IMR-90 (cell line): ENCODE data around the gene IRS2. TPM values are rescaled to one million over a fixed set of nuclear protein-coding genes. Genes with fewer than 3 reads are reported as not detected.

ENCODE experiments used
- ATAC-seq: fragments of 200-7000 bp; cut with Tn5 transposase; 2 replicates; pipeline ENCODE4 v1.9.1; 2020; ENCODE audit warnings: low read depth, mild to moderate bottlenecking, moderate library complexity
- BruUV-seq: library from RNA; stranded (reverse); fragments of 400-500 nt; replicated peaks from 2 replicates; lab custom pipeline; 2021; lab: Mats Ljungman, UMichigan
- CTCF ChIA-PET: fragments of 300-600 bp; formaldehyde crosslinking; extraction: SDS; loops from one replicate; lab custom pipeline; 2021; ENCODE audit warnings: antibody characterized with exemption; lab: Yijun Ruan, JAX
- POLR2A ChIA-PET: fragments of 300-600 bp; sonication (Branson Sonifier 250); formaldehyde crosslinking; loops from one replicate; lab custom pipeline; 2022; ENCODE audit warnings: antibody characterized with exemption; ENCODE audit not compliant: unreplicated experiment; lab: Charles Lee
- DNase-seq: peaks from one replicate; pipeline ENCODE4 v3.0.0; 2013
- H2AFZ ChIP-seq: replicated peaks from 2 replicates; pipeline ENCODE3; 2013; ENCODE audit warnings: low read length, mild to moderate bottlenecking; ENCODE audit not compliant: poor library complexity
- H2AK5ac ChIP-seq: 2 replicates; pipeline ENCODE4 v1.6.1; 2013; ENCODE audit warnings: low read depth, low read length, inconsistent platforms
- H2AK9ac ChIP-seq: replicated peaks from 2 replicates; pipeline ENCODE3; 2013; ENCODE audit warnings: mild to moderate bottlenecking, low read depth, low read length, moderate library complexity; ENCODE audit not compliant: poor library complexity
- H2BK120ac ChIP-seq: 2 replicates; pipeline ENCODE4 v1.6.1; 2013; ENCODE audit warnings: low read depth, low read length, inconsistent platforms
- H2BK15ac ChIP-seq: 3 replicates; pipeline ENCODE4 v1.6.1; 2013; ENCODE audit warnings: low read depth, low read length, inconsistent platforms
- H2BK20ac ChIP-seq: 2 replicates; pipeline ENCODE4 v1.6.1; 2013; ENCODE audit warnings: low read depth, mild to moderate bottlenecking, inconsistent platforms, low read length, moderate library complexity
- H2BK5ac ChIP-seq: 2 replicates; pipeline ENCODE4 v1.6.1; 2013; ENCODE audit warnings: mild to moderate bottlenecking, low read depth, low read length, inconsistent platforms; ENCODE audit not compliant: poor library complexity, severe bottlenecking
- H3K14ac ChIP-seq: replicated peaks from 2 replicates; pipeline ENCODE4 v1.6.1; 2013; ENCODE audit warnings: low read depth, low read length, inconsistent platforms
- H3K18ac ChIP-seq: 2 replicates; pipeline ENCODE4 v1.6.1; 2013; ENCODE audit warnings: low read depth, low read length, control low read depth
- H3K23ac ChIP-seq: 2 replicates; pipeline ENCODE4 v1.6.1; 2013; ENCODE audit warnings: low read depth, low read length, inconsistent platforms
- H3K27ac ChIP-seq: 2 replicates; pipeline ENCODE4 v1.5.1; 2013; ENCODE audit warnings: mild to moderate bottlenecking, control low read depth, low read length; ENCODE audit not compliant: insufficient read depth
- H3K27me3 ChIP-seq: 2 replicates; pipeline ENCODE4 v1.6.1; 2013; ENCODE audit warnings: low read length; ENCODE audit not compliant: control insufficient read depth, insufficient read depth
- H3K36me3 ChIP-seq: 2 replicates; pipeline ENCODE4 v1.6.1; 2013; ENCODE audit warnings: low read length, mixed read lengths; ENCODE audit not compliant: control insufficient read depth, insufficient read depth
- H3K4ac ChIP-seq: 2 replicates; pipeline ENCODE4 v1.6.1; 2013; ENCODE audit warnings: low read depth, low read length, inconsistent platforms
- H3K4me1 ChIP-seq: 2 replicates; pipeline ENCODE4 v1.6.1; 2013; ENCODE audit warnings: low read length, mixed read lengths; ENCODE audit not compliant: control insufficient read depth, insufficient read depth
- H3K4me2 ChIP-seq: 2 replicates; pipeline ENCODE4 v1.6.1; 2013; ENCODE audit warnings: low read depth, mild to moderate bottlenecking, control low read depth, low read length, moderate library complexity
- H3K4me3 ChIP-seq: 2 replicates; pipeline ENCODE4 v1.5.1; 2013; ENCODE audit warnings: low read depth, mild to moderate bottlenecking, control low read depth, low read length, moderate library complexity; ENCODE audit not compliant: insufficient read depth
- H3K56ac ChIP-seq: 2 replicates; pipeline ENCODE4 v1.6.1; 2013; ENCODE audit warnings: low read length, inconsistent platforms; ENCODE audit not compliant: insufficient read depth; ENCODE audit errors: extremely low read depth
- H3K79me1 ChIP-seq, 2 experiments: 2 replicates each; pipeline ENCODE4 v1.6.1; 2013; ENCODE audit warnings: low read length in 2 of 2, inconsistent platforms in 1 of 2, low read depth in 1 of 2
- H3K9ac ChIP-seq: 2 replicates; pipeline ENCODE4 v1.6.1; 2013; ENCODE audit warnings: low read depth, low read length, control low read depth
- H3K9me1 ChIP-seq: 2 replicates; pipeline ENCODE4 v1.6.1; 2013; ENCODE audit warnings: low read length, inconsistent platforms; ENCODE audit not compliant: insufficient read depth
- H3K9me3 ChIP-seq: 2 replicates; pipeline ENCODE4 v1.6.1; 2013; ENCODE audit warnings: low read length; ENCODE audit not compliant: control insufficient read depth, insufficient read depth
- H4K20me1 ChIP-seq: 2 replicates; pipeline ENCODE4 v1.6.1; 2013; ENCODE audit warnings: low read length, inconsistent platforms; ENCODE audit not compliant: insufficient read depth
- H4K5ac ChIP-seq: 2 replicates; pipeline ENCODE4 v1.6.1; 2013; ENCODE audit warnings: mild to moderate bottlenecking, low read depth, low read length, control low read depth
- H4K8ac ChIP-seq, 2 experiments: 2 replicates each; pipeline ENCODE4 v1.6.1; 2013; ENCODE audit warnings: low read depth in 2 of 2, low read length in 2 of 2, control low read depth in 1 of 2, inconsistent platforms in 1 of 2
- H4K91ac ChIP-seq: 2 replicates; pipeline ENCODE4 v1.6.1; 2013; ENCODE audit warnings: low read depth, low read length, inconsistent platforms; ENCODE audit not compliant: insufficient read depth
- CEBPB ChIP-seq: IDR thresholded peaks from 2 replicates; pipeline ENCODE4 v1.6.1; 2012; ENCODE audit warnings: low read depth, low read length, improper control_type of control experiment
- FOS ChIP-seq: fragments of 150-350 bp; IDR thresholded peaks from 2 replicates; pipeline ENCODE4 v1.6.1; 2016; ENCODE audit warnings: low read depth, low read length
- MAZ ChIP-seq: IDR thresholded peaks from 2 replicates; pipeline ENCODE4 v1.6.1; 2012; ENCODE audit warnings: low read depth, mild to moderate bottlenecking, low read length, improper control_type of control experiment, moderate library complexity, borderline replicate concordance
- RFX5 ChIP-seq: IDR thresholded peaks from 2 replicates; pipeline ENCODE4 v1.8.0; 2012; ENCODE audit warnings: low read depth, mild to moderate bottlenecking, low read length, moderate library complexity
- WGBS, 2 experiments: methylation state at CpG; one replicate each; pipeline versions ENCODE4 v1.1.5 to v1.1.7; 2013; ENCODE audit warnings: missing lambda C conversion rate in 2 of 2; ENCODE audit not compliant: insufficient read length in 1 of 2; ENCODE audit errors: extremely low coverage in 2 of 2; 5-methylcytosine and 5-hydroxymethylcytosine counted together
- dilution Hi-C: fragments of 300-500 bp; cut with HindIII; formaldehyde crosslinking; loops from one replicate; pipeline ENCODE4 v1.14.3; 2018; ENCODE audit warnings: low sequenced_read_pairs; ENCODE audit not compliant: unreplicated experiment
- in situ Hi-C: fragments of 300-500 bp; cut with MboI; formaldehyde crosslinking; loops from 3 replicates; pipeline ENCODE4 v1.14.3; 2019; ENCODE audit warnings: low sequenced_read_pairs, inconsistent platforms, mixed read lengths
- intact Hi-C: fragments of 100-400 bp; cut with micrococcal nuclease; formaldehyde crosslinking; loops from 2 replicates; pipeline ENCODE4 v1.10.0; 2022
- polyA plus RNA-seq, 3 experiments: library from polyadenylated mRNA; depleted of rRNA; stranded (reverse); fragments of >200 nt; gene quantifications; 2 replicates each; pipeline ENCODE4 v1.2.3, GENCODE V29; 2012; ENCODE audit warnings: low replicate concordance in 1 of 3
- total RNA-seq: library from RNA; depleted of rRNA; stranded (reverse); fragments of >200 nt; gene quantifications from 2 replicates; pipeline ENCODE4 v1.2.3, GENCODE V29; 2012

The IRS2 gene
- total and polyA plus RNA-seq, 2 of the 4 experiments (the other 2 are of a cell fraction) = 0.36 to 1.4 TPM

GRCh38 chr13:109795011-109795410 is 8.6 kb upstream of the IRS2 start:
- no peak overlapping the region for H3K27ac ChIP-seq
- ATAC-seq (no peak), DNase-seq (no peak)
- H3K9me1 ChIP-seq = no peaks in the 10 kb centered on the region
- H3K18ac ChIP-seq = no peak overlapping the region
- H2AFZ ChIP-seq = no peak overlapping the region
- no peak overlapping the region for H4K5ac ChIP-seq
- no peak overlapping the region for H2BK15ac ChIP-seq
- no peak overlapping the region for H2AK9ac ChIP-seq
- POLR2A ChIA-PET = no interaction called here
- intact Hi-C loops = no loop called here
- H4K8ac ChIP-seq = no peak overlapping the region
- no peaks in the 10 kb centered on the region for H4K20me1 ChIP-seq
- in situ Hi-C loops = no loop called here
- H3K27me3 ChIP-seq = peaks cover 14% of the 10 kb centered on the region
- no peak overlapping the region for H2AK5ac ChIP-seq
- H3K4me1 ChIP-seq = peaks cover 3% of the 10 kb centered on the region
- H3K4me2 ChIP-seq = no peak overlapping the region
- CTCF ChIA-PET = no interaction called here
- no peak overlapping the region for H3K56ac ChIP-seq
- H3K79me1 ChIP-seq = no peaks in the 10 kb centered on the region
- H3K9ac ChIP-seq = no peak overlapping the region
- H2BK20ac ChIP-seq = no peak overlapping the region
- dilution Hi-C loops = loop anchor here (25.0 kb wide), 1 partner anchor 317 kb away; no protein-coding TSS in a partner anchor
- no peak overlapping the region for H3K4me3 ChIP-seq
- no peak overlapping the region for H4K91ac ChIP-seq
- no peak overlapping the region for H3K4ac ChIP-seq
- TF ChIP-seq RFX5 (no peak), MAZ (no peak), FOS (no peak), CEBPB (0 out of 2 replicates have a peak, but pooled peaks have one; percentile 3)
- H3K14ac ChIP-seq = no peak overlapping the region
- H3K23ac ChIP-seq = no peak overlapping the region
- H3K36me3 ChIP-seq = no peaks in the 10 kb centered on the region
- no CpG with 5 or more reads among the region's 2 CpGs for WGBS, 2 experiments
- H3K9me3 ChIP-seq = no peaks in the 10 kb centered on the region
- BruUV-seq = no TSS peak
- no peak overlapping the region for H2BK120ac ChIP-seq
- no peak overlapping the region for H2BK5ac ChIP-seq
